ENCODE measurements around the gene NUMB. TPM values are rescaled to one million over a fixed set of nuclear protein-coding genes. Genes with fewer than 3 reads are reported as not detected.

Gene NUMB
- total RNA-seq, 1 experiment from 2014 or later, result 41.1 TPM

DNA sequence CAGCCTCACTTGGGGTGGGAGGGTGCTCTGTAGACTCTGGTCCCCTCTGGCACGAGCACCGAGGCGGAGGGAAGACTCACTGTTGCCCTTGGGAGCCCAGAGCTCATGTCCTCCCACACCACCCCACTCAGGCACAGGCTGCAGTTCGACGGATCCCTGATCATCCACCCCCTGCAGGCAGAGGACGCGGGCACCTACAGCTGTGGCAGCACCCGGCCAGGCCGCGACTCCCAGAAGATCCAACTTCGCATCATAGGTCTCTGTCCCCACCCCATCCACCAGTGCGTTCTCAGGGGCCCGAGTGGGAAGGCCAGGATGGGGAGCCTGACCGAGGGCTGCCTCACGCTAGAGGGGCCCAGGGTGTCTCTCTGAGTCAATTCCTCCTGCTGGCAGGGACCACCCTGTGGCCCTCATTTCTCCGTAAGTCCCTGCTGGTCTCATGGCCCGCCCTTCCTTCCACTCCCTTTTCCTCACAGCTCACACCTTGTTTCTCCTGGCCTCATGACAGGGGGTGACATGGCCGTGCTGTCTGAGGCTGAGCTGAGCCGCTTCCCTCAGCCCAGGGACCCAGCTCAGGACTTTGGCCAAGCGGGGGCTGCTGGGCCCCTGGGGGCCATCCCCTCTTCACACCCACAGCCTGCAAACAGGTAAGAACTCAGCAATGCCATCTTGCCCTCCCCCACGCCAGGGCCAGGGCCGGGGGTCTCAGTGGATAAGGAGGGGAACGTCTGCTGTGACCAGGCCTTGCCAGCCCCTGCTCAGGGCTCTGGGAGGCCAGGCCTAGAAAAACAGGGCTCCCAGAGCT lies 194.1 kb downstream of the NUMB start:
- no peaks in the 10 kb centered on the region; the same call in 1 of the 2 replicates for H3K36me3 ChIP-seq (ENCODE audit: insufficient read depth, low read length)
- H3K9ac ChIP-seq (ENCODE audit: low read length), result no peak overlapping the region
- H3K4me3 ChIP-seq (ENCODE audit: low read length), result no peak overlapping the region
- H4K20me1 ChIP-seq (ENCODE audit: insufficient read depth, low read depth, low read length), result peaks cover 14% of the 10 kb centered on the region
- H2AFZ ChIP-seq (ENCODE audit: low read length), result no peak overlapping the region
- H3K9me3 ChIP-seq (ENCODE audit: low read length), result no peaks in the 10 kb centered on the region
- H3K79me2 ChIP-seq (ENCODE audit: low read length), result no peaks in the 10 kb centered on the region
- H3K27me3 ChIP-seq (ENCODE audit: low read length), result no peaks in the 10 kb centered on the region
- peaks cover under 1% of the 10 kb centered on the region for H3K4me1 ChIP-seq (ENCODE audit: low read length)
- DNase-seq, result no peak
- H3K4me2 ChIP-seq (ENCODE audit: low read depth, low read length, poor library complexity, severe bottlenecking), result no peak overlapping the region
- H3K9me2 ChIP-seq (replicated peaks; ENCODE audit: insufficient read depth, low read length), result no peaks in the 10 kb centered on the region
- no peak overlapping the region for H3K27ac ChIP-seq (ENCODE audit: low read length)

DNA sequence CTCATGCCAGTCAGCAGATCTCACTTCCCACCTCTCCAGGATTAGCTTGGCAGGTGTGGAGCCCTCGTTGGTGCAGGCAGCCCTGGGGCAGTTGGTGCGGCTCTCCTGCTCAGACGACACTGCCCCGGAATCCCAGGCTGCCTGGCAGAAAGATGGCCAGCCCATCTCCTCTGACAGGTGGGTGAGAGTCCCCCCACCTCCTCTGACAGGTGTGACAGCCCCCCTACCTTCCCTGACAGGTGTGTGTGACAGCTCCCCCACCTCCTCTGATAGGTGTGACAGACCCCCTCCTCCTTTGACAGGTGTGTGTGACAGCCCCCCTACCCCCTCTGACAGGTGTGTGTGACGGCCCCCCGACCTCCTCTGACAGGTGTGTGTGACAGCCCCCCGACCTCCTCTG lies 194.7 kb downstream of the NUMB start:
- Histone ChIP-seq H3K27ac (ENCODE audit: low read length) (no peak overlapping the region), H3K9me2 (replicated peaks; ENCODE audit: insufficient read depth, low read length) (no peaks in the 10 kb centered on the region), H3K9ac (ENCODE audit: low read length) (no peak overlapping the region), H3K4me2 (ENCODE audit: low read depth, low read length, poor library complexity, severe bottlenecking) (no peak overlapping the region), H3K9me3 (ENCODE audit: low read length) (no peaks in the 10 kb centered on the region), H4K20me1 (ENCODE audit: insufficient read depth, low read depth, low read length) (peaks cover 21% of the 10 kb centered on the region), H3K27me3 (ENCODE audit: low read length) (no peaks in the 10 kb centered on the region), H3K4me1 (ENCODE audit: low read length) (peaks cover 4% of the 10 kb centered on the region), H3K79me2 (ENCODE audit: low read length) (no peaks in the 10 kb centered on the region), H3K36me3 (ENCODE audit: insufficient read depth, low read length) (no peaks in the 10 kb centered on the region; the same call in 1 of the 2 replicates), H2AFZ (ENCODE audit: low read length) (no peak overlapping the region), H3K4me3 (ENCODE audit: low read length) (no peak overlapping the region)
- DNase-seq, result no peak

DNA sequence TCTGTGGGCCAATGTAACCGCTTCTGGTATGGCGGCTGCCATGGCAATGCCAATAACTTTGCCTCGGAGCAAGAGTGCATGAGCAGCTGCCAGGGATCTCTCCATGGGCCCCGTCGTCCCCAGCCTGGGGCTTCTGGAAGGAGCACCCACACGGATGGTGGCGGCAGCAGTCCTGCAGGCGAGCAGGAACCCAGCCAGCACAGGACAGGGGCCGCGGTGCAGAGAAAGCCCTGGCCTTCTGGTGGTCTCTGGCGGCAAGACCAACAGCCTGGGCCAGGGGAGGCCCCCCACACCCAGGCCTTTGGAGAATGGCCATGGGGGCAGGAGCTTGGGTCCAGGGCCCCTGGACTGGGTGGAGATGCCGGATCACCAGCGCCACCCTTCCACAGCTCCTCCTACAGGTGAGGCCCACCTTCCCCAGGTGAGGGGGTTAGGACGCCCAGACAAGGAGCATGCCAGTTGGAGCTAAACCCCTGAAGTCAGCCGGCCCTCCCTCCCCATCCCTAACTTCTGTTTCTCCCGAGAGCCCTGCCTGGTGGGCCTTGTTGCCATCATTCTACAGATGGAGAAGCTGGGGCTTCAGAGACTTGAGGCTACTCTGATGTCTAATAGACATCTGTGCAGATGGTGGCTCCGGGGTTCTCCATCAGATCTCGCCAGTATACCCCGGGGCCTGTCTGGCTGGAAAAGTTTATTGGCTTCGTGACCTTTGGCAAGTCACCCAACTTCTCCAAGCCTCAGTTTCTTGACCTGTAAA lies 195.7 kb downstream of the NUMB start:
- no peak for DNase-seq
- Histone ChIP-seq H3K9me2 (replicated peaks; ENCODE audit: insufficient read depth, low read length) (no peaks in the 10 kb centered on the region), H3K4me3 (ENCODE audit: low read length) (no peak overlapping the region), H4K20me1 (ENCODE audit: insufficient read depth, low read depth, low read length) (peaks cover 21% of the 10 kb centered on the region), H3K9ac (ENCODE audit: low read length) (no peak overlapping the region), H3K27me3 (ENCODE audit: low read length) (no peaks in the 10 kb centered on the region), H2AFZ (ENCODE audit: low read length) (no peak overlapping the region), H3K27ac (ENCODE audit: low read length) (no peak overlapping the region), H3K4me2 (ENCODE audit: low read depth, low read length, poor library complexity, severe bottlenecking) (no peak overlapping the region), H3K36me3 (ENCODE audit: insufficient read depth, low read length) (no peaks in the 10 kb centered on the region; the same call in 1 of the 2 replicates), H3K79me2 (ENCODE audit: low read length) (no peaks in the 10 kb centered on the region), H3K4me1 (ENCODE audit: low read length) (peaks cover 14% of the 10 kb centered on the region), H3K9me3 (ENCODE audit: low read length) (no peaks in the 10 kb centered on the region)

DNA sequence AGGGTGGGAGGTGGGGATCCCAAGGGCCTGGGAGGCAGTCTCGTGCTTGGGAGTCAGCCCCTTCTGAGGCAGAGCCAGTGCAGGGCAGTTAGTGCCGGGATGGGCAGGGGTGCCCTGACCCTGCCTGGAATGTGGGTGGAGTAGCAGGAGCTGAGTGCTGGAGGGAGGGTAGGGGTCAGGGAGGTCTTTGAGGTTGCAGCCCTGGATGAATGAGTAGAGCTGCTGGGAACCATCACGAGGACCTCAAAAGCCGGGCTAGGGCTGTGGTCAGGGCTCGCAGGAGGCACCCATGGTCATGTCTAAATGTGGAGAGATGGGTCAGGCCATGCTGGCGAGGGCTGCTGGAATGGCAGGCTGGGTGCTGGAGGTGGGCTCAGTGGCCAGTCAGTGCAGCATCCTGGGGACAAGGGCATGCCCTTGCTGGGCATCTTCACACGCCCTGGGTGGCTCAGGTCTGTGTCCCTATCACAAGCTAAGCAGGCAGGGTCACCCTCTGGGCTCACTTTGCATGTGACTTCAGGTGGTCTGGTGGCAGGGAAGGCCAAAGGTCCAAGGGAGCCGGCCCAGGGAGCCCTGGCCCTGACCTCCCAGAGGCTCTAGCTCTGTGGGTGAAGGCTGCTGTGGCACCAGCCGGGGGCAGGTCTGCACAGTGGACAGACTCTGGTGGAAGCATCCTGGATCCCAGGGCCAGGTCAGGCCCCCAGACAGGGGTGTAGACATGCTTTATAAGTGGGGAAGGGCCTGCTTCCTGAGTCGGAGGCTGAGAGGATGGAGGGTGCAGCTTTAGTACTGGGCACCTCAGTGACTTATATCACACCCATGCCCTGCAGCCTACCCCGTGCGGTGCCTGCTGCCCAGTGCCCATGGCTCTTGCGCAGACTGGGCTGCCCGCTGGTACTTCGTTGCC lies 196.6 kb downstream of the NUMB start:
- Histone ChIP-seq H3K4me2 (ENCODE audit: low read depth, low read length, poor library complexity, severe bottlenecking) (no peak overlapping the region), H3K9me3 (ENCODE audit: low read length) (no peaks in the 10 kb centered on the region), H3K27me3 (ENCODE audit: low read length) (no peaks in the 10 kb centered on the region), H3K9ac (ENCODE audit: low read length) (no peak overlapping the region), H3K4me3 (ENCODE audit: low read length) (no peak overlapping the region), H3K79me2 (ENCODE audit: low read length) (no peaks in the 10 kb centered on the region), H4K20me1 (ENCODE audit: insufficient read depth, low read depth, low read length) (peaks cover 21% of the 10 kb centered on the region), H3K9me2 (replicated peaks; ENCODE audit: insufficient read depth, low read length) (no peaks in the 10 kb centered on the region), H3K27ac (ENCODE audit: low read length) (no peak overlapping the region), H2AFZ (ENCODE audit: low read length) (no peak overlapping the region), H3K4me1 (ENCODE audit: low read length) (peaks cover 21% of the 10 kb centered on the region), H3K36me3 (ENCODE audit: insufficient read depth, low read length) (no peaks in the 10 kb centered on the region; the same call in 1 of the 2 replicates)
- DNase-seq, result no peak

DNA sequence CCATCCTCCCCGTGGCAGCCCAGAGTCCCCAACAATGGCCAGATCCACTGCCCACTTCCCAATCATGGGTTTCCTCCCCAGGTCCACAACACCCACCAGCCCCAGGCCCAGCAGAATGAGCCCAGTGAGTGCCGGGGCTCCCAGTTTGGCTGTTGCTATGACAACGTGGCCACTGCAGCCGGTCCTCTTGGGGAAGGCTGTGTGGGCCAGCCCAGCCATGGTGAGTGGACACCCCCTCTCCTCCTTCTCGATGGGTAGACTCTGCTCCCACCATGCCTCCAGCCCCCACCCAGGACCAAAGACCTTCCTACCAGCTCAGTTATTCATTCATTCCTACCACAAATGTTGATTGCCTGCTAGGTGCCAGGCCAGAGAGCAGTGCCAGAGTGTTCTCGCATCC lies 197.3 kb downstream of the NUMB start:
- Histone ChIP-seq H4K20me1 (ENCODE audit: insufficient read depth, low read depth, low read length) (peaks cover 21% of the 10 kb centered on the region), H3K27ac (ENCODE audit: low read length) (no peak overlapping the region), H3K9ac (ENCODE audit: low read length) (no peak overlapping the region), H3K4me2 (ENCODE audit: low read depth, low read length, poor library complexity, severe bottlenecking) (no peak overlapping the region), H3K79me2 (ENCODE audit: low read length) (no peaks in the 10 kb centered on the region), H3K9me3 (ENCODE audit: low read length) (no peaks in the 10 kb centered on the region), H2AFZ (ENCODE audit: low read length) (no peak overlapping the region), H3K4me1 (ENCODE audit: low read length) (peaks cover 21% of the 10 kb centered on the region), H3K36me3 (ENCODE audit: insufficient read depth, low read length) (no peaks in the 10 kb centered on the region; the same call in 1 of the 2 replicates), H3K27me3 (ENCODE audit: low read length) (no peaks in the 10 kb centered on the region), H3K9me2 (replicated peaks; ENCODE audit: insufficient read depth, low read length) (no peaks in the 10 kb centered on the region), H3K4me3 (ENCODE audit: low read length) (no peak overlapping the region)
- no peak for DNase-seq

DNA sequence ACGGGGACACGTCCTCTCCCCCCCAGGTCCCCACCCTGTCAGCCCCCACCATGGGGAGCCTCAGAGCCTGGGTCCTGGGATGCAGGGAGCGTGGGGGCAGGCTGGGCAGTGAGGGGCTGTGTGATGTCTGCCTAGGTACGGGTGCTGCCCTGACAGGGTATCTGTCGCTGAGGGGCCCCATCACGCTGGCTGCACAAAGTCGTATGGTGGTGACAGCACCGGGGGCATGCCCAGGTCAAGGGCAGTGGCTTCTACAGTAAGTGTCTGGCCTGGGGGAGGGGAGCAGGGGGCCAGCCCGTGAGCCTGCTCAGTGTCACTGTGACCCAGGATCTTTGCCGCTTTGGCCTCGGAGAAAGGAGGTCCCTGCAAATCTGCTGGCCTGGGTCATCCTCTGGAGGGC lies 197.8 kb downstream of the NUMB start:
- Histone ChIP-seq H3K36me3 (ENCODE audit: insufficient read depth, low read length) (no peaks in the 10 kb centered on the region; the same call in 1 of the 2 replicates), H3K9me3 (ENCODE audit: low read length) (no peaks in the 10 kb centered on the region), H3K4me3 (ENCODE audit: low read length) (no peak overlapping the region), H3K4me2 (ENCODE audit: low read depth, low read length, poor library complexity, severe bottlenecking) (no peak overlapping the region), H3K9me2 (replicated peaks; ENCODE audit: insufficient read depth, low read length) (no peaks in the 10 kb centered on the region), H3K27me3 (ENCODE audit: low read length) (no peaks in the 10 kb centered on the region), H2AFZ (ENCODE audit: low read length) (no peak overlapping the region), H3K4me1 (ENCODE audit: low read length) (peaks cover 21% of the 10 kb centered on the region), H3K9ac (ENCODE audit: low read length) (no peak overlapping the region), H4K20me1 (ENCODE audit: insufficient read depth, low read depth, low read length) (peaks cover 21% of the 10 kb centered on the region), H3K27ac (ENCODE audit: low read length) (no peak overlapping the region), H3K79me2 (ENCODE audit: low read length) (no peaks in the 10 kb centered on the region)
- DNase-seq, result no peak

DNA sequence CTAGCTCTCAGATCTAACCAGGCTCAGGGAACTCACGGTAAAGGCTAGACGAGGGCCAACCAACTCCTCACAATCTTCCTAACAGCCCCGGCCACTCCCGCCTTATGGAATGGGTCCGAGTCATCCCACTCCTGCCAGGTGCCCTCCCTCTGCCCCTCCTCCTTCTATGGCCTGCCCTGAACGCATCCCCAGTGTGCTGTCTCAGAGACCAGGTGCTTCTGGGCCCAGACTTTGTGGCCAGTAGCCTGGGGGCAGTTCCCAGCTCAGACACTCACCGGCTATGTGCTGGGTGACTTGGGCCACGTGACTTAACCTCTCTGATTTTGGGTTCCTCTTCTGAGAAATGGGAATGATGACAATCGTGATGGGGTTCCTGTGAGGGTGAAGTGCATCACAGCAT lies 198.5 kb downstream of the NUMB start:
- Histone ChIP-seq H2AFZ (ENCODE audit: low read length) (no peak overlapping the region), H4K20me1 (ENCODE audit: insufficient read depth, low read depth, low read length) (peaks cover 21% of the 10 kb centered on the region), H3K4me3 (ENCODE audit: low read length) (no peak overlapping the region), H3K4me2 (ENCODE audit: low read depth, low read length, poor library complexity, severe bottlenecking) (no peak overlapping the region), H3K9ac (ENCODE audit: low read length) (no peak overlapping the region), H3K36me3 (ENCODE audit: insufficient read depth, low read length) (no peaks in the 10 kb centered on the region; the same call in 1 of the 2 replicates), H3K27me3 (ENCODE audit: low read length) (no peaks in the 10 kb centered on the region), H3K4me1 (ENCODE audit: low read length) (peaks cover 21% of the 10 kb centered on the region), H3K9me3 (ENCODE audit: low read length) (no peaks in the 10 kb centered on the region), H3K9me2 (replicated peaks; ENCODE audit: insufficient read depth, low read length) (no peaks in the 10 kb centered on the region), H3K79me2 (ENCODE audit: low read length) (no peaks in the 10 kb centered on the region), H3K27ac (ENCODE audit: low read length) (no peak overlapping the region)
- no peak for DNase-seq
